H1 (cell line): Measurements from ENCODE around the gene SNCAIP. TPM values are rescaled to one million over a fixed set of nuclear protein-coding genes. Genes with fewer than 3 reads are reported as not detected.

ENCODE experiments used
- CEBPB ChIP-seq: IDR thresholded peaks from 2 replicates; pipeline ENCODE4 v1.6.1; 2012; ENCODE audit warnings: low read depth, low read length
- CHD2 ChIP-seq: IDR thresholded peaks from 2 replicates; pipeline ENCODE4 v1.6.1; 2012; ENCODE audit warnings: low read length, improper control_type of control experiment
- USF2 ChIP-seq: IDR thresholded peaks from 2 replicates; pipeline ENCODE4 v1.6.1; 2011; ENCODE audit warnings: low read length, improper control_type of control experiment
- polyA plus RNA-seq, 7 experiments: library from polyadenylated mRNA; depleted of rRNA in 3 of 7; stranded (reverse) in 5 of 7; unstranded in 2 of 7; fragments of >200 nt in 5 of 7; fragments of 200-250 nt in 2 of 7; gene quantifications; 1 replicate in 5 of 7; 2 replicates in 1 of 7; 4 replicates in 1 of 7; pipeline versions ENCODE4 v1.2.1 to v1.2.3, GENCODE V29; 2011 to 2013; ENCODE audit warnings: missing spikeins in 2 of 7, mixed read lengths in 2 of 7
- total RNA-seq: library from RNA; stranded (reverse); fragmentation: NEBNext Ultra II Directional; extraction: Animal tissue kit (Norgen Biotek cat#: 25700); gene quantifications from 2 replicates; pipeline ENCODE4 v1.2.1, GENCODE V29; 2021

Gene SNCAIP
- total and polyA plus RNA-seq, 2 of the 8 experiments (the other 6 are each of a cell fraction or from before 2014, with no cell fraction given): 3.9 to 9.0 TPM

GRCh38 chr5:122330881-122331280 lies 18.8 kb downstream of the SNCAIP start (continued):
- TF ChIP-seq CHD2 (no peak), USF2 (no peak), CEBPB (no peak)
- TF ChIP-seq, all 59 proteins: peak for 0
